HG03064 (cell line): ENCODE results near the gene SV2C.
"Not testable (repeated sequence)": the region's sequence is repeated elsewhere in the genome, so short reads cannot be mapped to it uniquely, and the experiment has no call there.

ENCODE experiments used
- ATAC-seq: cut with Tn5 transposase; IDR thresholded peaks from one replicate; pipeline ENCODE4 v1.9.1; 2021; ENCODE audit warnings: low read depth; ENCODE audit not compliant: unreplicated experiment

SV2C gene

DNA sequence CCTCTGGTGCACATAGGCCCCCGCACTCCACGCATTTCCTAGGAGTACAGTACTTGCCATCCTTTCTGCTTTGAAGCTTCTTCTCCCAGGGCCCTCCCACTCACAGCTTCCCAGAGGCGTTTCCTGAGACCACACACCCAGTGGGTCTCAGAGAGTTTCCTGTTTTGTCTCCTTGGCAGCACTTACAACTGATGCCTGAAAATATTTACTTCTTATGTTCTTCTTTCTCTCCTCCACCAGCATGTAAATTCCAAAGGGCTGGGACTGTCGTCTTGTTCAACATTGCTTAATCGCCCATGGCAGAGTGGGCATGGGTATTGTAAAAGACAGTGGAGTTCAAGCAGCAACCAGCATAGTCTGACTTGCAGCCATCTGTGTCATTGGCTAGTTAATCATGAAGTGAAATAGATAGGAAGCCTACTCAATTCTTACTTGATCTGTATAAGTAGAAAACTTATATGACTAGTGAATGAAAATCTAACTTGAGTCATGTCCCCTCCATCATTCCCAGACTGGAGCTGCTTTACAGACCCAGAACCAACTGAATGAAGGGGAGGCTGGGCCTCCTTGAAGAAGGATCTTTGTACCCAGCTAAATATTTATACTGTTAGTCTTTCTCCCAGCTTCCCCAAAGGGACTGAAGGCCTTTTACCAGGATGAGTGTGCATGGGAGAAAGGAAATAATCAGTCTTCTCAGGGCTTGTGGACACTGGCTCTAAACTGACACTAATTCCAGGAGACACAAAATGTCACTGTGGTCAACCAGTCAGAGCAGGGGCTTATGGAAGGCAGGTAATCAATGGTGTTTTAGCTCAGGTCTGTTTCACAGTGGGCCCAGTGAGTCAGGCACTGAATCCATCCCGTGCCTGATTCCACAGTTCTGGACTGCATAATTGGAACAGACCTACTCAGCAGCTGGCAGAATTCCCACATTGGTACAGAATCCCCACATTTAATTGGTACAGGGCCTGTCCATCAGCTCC lies 116.4 kb downstream of the SV2C start:
- no peak for ATAC-seq

DNA sequence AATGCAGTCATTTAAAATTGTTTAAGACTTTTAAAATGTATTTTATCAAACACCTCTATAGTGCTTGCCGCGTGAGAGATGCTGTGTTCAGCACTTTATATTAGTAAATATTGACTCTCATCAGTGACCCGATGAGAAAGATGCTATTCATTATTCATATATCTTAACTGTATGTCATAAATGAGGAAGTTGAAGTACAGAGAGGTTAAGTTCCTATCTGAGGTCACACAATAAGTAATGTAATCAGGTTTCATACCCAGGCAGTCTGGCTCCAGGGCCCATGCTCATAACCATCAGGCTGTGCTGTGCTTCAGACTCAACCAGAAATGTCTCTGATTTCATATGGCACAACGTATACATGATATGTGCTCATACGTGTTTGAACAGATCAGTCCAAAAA lies 119.0 kb downstream of the SV2C start:
- no peak for ATAC-seq

DNA sequence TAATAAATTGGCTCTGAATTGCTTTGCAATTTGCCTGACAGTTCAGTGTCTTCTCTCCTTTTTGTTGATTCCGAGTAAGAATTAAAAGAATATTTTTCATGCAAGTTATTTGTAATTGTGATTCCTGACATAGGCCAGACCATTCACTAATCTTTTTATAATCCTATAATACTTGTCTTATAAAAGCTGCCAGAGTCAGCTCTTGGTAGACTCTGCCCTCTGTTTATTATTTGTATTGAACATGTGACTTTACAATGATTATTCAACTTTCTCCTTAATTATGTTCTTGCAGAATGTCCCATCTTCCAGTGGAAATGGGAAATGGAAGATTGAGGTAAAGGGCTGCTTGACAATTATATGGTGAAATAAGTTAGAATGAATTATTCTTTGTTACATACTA lies 121.0 kb downstream of the SV2C start:
- no peak for ATAC-seq

DNA sequence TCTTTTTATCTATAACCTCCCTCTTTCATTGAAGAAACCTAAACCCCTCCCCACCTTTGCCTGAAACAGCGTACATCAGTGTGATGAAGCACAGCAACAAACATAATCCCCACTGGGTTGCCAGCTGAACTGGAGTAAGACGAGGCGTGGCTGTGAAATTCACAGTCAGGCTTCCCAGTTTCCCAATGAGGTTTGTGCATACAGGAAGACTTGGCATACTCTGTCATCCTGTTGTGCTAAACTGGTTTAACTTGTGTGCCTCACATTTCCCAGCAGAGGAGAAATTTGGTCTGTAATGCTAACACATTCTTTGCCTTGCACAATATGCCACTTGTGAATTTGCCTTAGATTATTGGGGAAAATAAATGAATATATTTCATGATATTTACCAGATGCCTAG lies 121.5 kb downstream of the SV2C start:
- no peak for ATAC-seq

DNA sequence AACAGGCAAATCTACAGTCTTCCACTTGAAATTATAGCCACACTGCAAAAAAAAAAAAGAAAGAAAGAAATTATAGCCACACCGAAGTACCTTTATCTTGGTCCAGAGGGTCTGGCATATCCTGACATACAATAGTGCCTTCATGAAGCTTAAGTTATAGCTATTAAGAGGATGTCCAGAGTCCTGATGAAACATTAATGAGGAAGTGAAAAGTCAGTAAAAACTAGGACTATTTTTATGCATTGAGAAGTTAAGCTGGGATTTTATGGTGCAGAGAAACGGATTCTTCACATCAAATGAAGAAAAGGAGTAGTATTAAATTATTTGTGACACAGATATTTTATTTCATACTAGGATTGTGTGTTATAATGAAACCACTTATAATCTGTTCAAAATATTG lies 123.9 kb downstream of the SV2C start:
- no peak for ATAC-seq

DNA sequence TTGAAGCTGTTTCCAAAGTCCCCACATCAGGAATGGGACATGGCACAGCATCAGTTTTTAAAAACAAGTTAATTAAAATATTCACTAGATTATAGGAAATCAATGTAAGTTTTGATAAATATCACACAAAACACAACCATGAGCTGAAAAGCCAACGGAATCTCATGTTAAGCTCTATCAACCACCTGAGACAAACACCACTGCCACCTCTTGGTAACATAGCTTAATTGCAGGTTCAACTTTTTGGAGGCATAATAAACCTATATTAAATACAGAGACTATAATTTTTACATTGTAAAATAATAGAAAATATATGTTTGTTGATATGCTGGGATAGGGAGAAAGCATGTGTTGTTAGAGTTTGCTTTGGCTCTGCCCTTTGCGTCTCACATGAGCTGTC lies 126.1 kb downstream of the SV2C start:
- no peak for ATAC-seq

DNA sequence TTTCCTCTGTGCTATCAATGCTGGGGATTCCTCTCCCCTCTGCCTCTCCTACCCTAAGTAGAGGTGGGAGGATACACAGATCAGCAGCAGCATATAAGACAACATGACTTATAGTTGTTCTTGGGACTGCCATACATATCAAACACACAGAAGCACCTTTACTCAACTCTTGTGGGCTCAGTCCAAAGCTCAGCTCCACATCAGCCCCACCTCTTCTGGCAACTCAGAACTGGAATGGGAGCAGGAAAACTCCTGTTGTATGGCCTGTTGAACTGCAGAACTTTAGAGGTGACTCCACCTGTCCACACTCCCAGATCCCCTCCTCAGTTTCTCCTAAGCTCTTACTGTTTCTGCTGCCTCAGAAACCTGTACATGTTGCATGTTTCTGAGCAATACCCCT lies 127.8 kb downstream of the SV2C start:
- ATAC-seq = no peak

DNA sequence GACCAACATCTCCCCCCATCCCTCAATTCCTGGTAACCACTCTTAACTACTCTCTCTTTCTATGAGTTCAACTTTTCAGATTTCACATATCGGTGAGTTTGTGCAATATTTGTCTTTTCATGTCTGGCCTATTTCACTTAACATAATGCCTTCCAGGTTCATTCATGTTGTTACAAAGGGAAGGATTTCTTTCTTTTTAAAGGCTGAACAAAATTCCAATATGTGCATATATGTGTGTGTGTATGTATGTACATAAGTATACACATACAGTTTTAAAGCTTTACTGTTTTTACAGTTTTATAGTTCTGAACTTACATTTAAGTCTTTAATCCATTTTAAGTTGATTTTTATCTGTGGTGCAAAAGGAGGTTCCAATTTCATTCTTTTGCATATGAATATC lies 130.7 kb downstream of the SV2C start:
- ATAC-seq = no peak

DNA sequence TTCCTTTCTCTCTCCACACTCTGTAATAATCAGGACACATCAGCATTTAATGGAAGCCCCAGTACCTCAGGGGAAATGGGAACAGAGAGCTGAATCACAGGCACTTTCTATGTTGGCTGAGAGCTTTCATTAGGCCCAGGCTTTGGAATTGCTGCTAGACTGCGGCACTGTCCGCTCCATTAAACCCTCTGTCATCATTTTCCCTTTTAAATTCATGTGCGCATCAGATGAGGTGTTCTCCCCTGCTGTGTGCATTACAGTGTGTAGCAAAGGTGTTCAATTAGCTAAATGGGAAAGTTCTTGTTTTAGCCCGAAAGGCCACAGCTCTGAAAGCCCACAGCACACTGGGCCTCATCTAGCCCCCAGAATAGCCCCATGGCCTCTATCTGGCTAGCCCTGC lies 133.6 kb downstream of the SV2C start:
- ATAC-seq = no peak

DNA sequence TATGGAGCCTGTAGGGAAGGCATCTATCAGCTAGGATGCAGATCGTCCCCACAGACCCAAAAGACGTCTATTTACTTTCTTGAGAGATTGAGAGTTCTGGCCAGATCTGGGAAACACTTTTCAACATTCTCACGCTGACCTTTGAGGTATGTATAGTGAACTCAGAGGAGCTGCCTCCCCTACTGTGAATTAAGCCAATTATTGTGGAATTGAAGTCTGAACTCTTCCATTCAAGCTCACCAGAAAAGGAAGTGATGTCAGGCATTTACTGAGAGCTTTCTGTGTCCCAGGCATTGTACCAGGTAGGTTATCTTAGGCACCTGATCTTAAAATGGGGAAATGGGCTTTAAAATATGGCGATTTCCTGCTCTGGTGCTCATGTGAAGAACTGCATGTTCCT lies 136.5 kb downstream of the SV2C start:
- ATAC-seq = no peak

DNA sequence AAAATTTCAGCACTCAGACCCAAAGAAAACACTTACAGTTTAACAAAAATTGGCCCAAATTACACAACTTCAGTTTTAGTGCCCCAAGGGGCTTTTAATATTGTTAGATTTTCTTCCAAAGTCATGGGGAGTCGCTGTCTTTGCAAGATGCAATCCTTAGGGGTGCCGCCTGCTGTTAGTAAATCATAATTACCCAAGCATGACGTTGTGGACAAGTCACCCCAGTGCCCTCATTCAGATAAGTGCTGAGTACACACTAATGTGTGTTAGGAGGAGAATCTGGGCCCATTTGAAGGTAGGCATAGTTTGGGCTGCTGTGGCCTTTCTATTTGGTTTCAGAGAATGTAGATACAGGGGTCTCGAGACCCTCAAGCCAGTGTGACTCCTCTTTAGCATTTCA lies 138.1 kb downstream of the SV2C start:
- ATAC-seq = no peak

DNA sequence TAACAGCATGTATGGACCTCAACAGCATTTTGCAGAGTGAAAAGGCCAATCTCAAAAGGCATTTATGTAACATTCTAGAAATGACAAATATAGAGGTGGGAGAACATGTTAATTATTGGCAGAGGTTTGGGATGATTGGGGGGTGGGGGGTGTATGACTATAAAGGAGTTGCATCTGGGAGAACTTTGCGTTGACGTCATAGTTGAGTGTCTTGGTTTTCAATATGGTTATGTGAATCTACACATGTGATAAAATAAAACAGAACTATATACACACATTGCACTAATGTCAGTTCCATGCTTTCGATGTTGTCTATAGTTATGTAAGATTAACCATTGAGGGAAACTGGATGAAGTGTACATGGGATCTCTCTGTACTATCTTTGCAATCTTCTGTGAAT lies 139.1 kb downstream of the SV2C start:
- no peak for ATAC-seq

DNA sequence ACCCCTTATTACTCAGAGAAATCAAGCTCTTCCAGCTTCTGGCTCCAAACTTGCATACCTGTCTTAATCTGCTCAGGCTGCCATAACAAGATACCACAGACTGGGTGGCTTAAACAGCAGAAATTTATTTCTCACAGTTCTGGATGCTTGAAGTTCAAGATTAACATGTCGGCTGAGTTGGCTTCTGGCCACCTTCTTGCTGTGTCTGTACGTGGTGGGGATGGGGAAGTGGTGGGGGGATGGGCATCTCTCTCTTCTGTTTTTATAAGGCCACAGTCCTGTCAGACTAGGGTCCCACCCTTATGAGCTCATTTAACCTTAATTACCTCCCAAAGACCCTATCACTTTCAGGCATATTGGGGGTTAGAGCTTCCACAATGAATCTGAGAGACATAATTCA lies 140.5 kb downstream of the SV2C start:
- ATAC-seq = no peak

DNA sequence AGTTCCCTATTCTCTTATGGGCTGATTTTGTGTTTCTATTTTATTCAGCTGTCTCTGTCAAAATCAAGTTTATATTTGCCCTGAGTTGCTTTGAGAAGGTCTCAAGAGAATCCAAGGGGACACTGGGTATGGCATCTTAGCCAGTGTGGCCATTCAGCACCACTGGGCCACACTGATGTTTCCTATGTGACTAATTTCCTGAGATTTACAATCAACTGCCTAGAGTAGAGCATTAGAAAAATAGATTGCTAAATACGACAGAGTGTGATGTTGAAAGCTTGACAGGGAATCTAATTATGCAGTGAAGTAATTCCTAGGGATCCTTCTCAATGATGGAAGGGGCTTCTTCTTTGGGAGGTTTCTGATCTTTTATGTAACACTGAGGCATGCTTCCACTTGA lies 141.7 kb downstream of the SV2C start:
- ATAC-seq = no peak

DNA sequence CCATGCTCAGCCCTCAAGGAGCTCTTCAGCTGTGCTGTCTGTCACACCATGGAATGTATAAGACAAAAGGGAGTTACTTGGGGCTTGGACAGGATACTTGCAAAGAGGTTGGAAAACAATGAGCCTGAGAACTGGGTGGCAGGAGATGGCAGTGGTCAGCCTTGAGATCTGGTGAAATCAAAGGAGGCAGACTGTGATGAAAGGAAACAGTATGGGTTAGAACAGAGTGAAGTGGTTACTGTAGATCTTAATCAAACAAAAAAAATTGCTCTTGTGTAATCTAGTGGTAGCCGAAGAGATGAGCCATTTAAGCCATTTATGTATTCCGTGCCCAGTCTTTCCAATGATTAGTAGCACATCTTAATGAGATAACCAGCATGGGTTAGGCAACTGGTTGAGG lies 142.2 kb downstream of the SV2C start:
- ATAC-seq = no peak

DNA sequence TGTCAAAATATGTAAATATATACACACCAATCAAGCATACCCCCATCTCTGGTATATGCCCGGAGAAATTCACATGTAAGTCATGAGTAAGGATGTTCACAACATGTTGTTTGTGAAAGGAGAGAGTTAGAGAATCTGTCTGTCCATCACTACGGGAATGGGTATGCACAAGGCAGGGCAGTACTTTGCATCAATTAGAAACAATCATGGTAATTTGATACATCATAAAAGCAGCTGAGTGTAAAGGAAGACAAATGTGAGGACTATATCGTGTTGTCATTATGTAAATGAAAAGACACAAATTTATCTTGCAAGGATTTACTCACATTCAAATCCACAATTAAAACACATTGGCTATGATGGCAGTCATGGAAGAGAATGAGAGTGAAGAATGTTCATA lies 146.7 kb downstream of the SV2C start:
- ATAC-seq = no peak

DNA sequence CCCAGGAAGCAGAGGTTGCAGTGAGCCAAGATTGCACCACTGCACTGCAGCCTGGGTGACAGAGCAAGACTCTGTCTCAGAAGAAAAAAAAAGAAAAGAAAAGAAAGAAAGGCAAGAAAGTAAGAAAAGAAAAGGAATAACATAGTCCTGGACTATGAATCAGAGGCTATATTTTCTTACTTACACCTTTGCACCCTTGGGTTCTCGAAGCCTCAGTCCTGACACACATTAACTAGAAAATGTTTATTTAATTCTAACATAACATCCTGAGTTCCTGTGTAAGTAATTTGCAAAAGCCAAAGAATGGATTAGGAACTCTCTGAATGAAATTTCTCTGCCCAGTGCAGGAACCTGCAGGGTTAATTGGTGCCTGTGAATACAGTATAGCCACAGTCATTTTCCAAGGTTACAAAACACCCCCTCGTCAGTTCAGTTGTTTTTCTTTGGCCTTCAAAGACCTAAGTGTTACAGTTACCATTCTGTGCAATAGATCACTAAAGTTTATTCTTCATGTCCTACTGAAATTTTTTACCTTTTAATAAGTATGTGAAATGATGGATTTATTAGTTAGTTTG lies 147.6 kb downstream of the SV2C start:
- no peak for ATAC-seq

DNA sequence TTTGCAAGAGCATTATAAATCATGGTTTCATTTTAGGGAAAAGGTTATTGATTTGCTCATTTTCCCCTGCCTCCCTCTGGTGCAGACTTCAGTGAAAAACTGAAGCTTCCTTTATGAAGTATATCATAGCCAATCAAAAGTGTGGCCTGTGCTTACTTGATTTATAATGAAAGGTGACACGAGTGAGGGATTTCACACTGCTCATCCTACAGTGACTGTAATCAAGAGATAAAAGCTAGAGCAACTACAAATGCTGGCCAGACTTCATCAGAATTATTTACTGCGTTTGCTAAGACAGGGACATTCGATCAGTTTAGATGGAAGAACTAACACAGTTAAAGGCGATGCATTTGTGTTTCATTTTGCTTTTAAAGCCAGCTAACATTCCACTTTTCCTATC lies 151.5 kb downstream of the SV2C start:
- no peak for ATAC-seq

DNA sequence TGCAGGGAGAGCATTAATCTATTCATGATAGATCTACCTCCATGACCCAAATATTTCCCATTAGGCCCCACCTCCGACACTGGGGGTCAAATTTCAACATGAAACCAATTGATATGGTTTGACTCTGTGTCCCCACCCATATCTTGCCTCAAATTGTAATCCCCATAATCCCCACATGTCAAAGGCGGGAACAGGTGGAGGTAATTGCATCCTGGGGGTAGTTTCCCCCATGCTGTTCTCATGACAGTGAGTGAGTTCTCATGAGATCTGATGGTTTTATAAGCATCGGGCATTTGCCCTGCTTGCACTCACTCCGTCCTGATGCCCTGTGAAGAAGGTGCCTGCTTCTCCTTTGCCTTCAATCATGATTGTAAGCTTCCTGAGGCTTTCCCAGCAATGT lies 153.5 kb downstream of the SV2C start:
- ATAC-seq = no peak

DNA sequence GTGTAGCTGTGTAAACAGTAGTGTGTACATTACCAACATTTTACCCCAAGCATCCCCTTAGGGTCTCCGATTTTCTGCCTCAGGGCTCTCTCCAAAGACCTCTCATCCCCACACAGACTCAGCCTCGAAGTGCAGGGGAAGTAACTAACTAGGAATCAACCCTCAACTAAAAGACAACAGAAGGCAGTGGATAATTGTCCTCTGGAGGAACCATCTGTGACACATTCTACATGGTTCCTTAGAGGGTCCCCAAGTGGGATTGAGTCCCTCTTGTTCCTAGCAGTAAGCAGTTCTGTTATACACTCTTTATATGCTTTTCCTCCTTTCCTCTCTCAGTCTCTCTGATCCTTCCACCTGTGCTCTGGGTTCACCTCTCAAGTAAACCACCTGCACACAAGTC lies 157.2 kb downstream of the SV2C start:
- no peak for ATAC-seq

DNA sequence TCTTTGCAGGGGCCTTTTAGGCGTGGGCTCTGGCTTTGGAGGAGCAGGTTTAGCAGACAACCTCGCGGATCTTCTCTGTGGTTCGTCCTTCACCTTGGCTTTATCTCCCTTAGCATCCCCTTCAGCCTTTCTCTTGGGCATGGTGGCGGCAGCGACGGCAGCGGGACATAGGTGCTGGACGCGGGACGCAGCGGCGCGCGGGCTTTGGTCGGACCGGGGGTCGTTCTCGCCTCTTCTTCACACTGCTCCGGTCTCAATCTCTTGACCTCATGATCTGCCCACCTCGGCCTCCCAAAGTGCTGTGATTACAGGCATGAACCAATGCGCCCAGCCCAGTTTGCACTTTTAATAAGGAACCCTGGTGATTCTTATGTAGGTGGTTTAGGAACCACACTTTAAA lies 159.0 kb downstream of the SV2C start:
- ATAC-seq = not testable (repeated sequence)

DNA sequence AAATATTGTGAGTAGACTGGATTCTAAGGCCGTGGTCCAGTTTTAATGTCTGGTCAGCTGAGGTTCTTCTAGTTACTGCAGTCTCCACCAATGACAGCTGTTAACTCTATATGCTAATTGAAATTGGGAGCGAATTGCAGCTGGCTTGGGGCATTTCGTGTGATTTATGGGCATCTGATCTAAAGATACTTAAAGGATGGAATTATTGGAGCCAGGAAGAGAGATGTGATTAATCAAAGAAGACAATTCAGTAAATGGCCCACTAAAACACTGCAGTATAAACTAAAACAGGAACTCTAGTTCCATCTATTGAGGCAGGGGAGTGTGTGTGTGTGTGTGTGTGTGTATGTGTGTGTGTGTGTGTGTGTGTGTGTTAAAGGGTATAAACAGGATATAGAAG lies 162.4 kb downstream of the SV2C start:
- ATAC-seq = no peak
